Hepatic stellate cell (primary cell): ENCODE data around the gene FLT3.

ENCODE experiments used
- DNase-seq: peaks from one replicate; pipeline ENCODE4 v3.0.0; 2011; ENCODE audit warnings: low spot score

Gene FLT3

DNA sequence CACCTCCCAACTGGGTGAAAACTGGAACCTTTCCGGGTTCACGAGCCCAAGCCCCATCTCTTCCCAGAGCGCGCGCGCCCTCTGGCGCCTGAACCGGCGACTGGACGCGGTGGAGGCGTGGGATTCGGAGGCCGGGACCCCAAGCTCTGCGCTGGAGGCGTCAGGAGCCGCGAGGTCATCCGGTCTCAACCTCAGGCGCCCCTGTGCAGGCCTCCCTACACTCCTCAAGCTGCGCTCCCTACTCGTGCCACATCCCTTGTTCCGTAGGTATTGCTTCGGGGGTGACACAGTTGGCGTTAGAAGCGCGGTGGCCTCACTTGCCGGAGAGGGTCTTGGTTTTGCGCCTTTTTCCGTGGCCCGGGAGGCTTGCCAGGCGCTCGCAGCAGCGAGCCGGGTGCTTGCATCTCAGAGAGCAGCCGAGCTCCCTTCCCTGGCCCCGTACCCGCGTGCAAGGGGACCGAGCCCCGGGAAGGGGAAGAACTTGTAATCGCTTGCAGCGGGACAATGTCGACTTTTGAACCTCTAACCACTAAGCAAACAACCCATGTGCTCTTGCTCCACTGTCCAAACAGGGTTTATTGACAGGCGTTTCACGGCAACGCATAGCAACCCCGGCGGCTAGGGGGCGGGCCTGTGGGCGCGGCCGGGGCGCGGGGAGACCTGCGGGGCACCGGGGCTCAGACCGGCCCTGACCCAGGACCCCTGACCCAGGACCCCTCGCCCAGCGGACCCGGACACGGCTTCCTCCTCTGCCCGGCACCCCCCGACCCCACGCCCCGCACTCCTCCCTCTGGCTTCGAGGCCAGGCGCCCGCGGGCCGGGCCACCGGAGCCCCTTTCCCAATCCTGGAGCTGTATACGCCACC is 139.8 kb downstream of the FLT3 start:
- peak; percentile 64 for DNase-seq

GRCh38 chr13:27959976-27960361 is 140.4 kb downstream of the FLT3 start:
- no peak for DNase-seq

DNA sequence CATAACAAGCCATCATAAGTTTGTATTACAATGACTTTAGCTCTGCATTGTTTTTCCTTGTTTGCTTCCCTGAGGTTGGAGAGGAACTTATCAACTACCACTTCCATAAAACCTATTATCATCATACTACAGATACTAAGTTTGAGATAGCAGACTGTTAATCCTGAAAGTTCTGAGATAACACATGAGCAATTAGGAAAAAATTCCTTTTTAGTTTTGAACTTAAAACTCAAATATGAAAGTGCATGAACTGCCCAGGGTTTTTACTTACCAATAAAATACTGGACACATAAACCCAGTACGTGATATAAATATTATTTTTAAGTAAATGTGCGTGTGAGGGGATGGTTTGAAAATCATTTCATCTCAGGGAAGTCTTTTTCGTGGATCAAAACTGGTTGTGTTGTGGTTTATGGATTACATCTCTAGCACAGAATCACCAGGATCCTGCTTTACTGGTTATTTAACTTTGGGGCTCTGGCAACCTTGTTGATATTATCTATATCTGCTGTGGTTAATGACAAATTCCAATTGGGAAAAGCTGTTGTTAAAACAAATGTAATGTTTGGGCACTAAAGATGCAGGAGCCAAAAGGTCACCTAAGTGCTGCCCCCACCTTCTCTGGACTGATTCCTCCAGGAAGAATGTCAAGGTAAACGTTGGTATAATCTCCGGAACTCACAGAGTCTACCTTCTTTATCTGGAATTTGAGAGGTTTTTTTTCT is 143.6 kb downstream of the FLT3 start:
- no peak for DNase-seq

DNA sequence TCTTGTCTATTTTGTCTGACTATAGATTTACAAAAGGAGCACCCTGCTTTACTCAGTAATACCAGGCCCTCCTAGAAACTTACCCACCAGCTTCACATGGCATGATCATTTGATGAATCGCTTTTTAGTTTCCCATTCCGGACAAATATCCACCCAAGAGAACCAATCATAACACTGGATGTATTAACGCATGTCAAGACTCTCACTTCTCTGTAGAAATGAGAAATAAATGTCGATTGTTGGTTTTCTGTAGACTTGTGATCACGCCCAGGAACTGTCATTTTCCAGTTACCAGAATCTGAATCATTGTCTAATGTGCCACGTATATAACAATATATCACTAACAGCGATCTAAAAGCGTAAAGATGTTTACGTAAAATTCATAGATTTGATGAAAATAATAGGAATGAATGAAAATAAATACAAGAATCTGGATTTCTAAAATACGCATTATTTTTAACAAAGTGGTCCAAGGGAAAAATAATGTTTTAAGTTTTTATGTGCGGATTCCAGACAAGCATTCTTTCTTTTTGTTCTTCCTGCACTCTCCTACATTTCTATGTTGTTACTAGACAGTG is 145.3 kb downstream of the FLT3 start:
- DNase-seq = no peak

- DNase-seq = peak; percentile 5
Observed at GRCh38 chr13:27954406-27954851, 145.9 kb downstream of the FLT3 start.

GRCh38 chr13:27953676-27954405 is 146.5 kb downstream of the FLT3 start:
- peak; percentile 74 for DNase-seq
